WTC11 (cell line): ENCODE measurements around the gene RAMP1.

ENCODE experiments used
- CTCF ChIP-seq: fragments of 200-600 bp; IDR thresholded peaks from 2 replicates; pipeline ENCODE4 v1.8.0; 2022; ENCODE audit warnings: antibody characterized with exemption
- FOXJ3 ChIP-seq: sonication (generic); formaldehyde crosslinking; IDR thresholded peaks from 2 replicates; pipeline ENCODE4 v1.9.0; 2021; ENCODE audit warnings: missing genetic modification reagents, mild to moderate bottlenecking, borderline replicate concordance
- IRF2 ChIP-seq: sonication (generic); formaldehyde crosslinking; IDR thresholded peaks from 2 replicates; pipeline ENCODE4 v1.8.0; 2022; ENCODE audit warnings: low read depth, missing genetic modification reagents, borderline replicate concordance

- TF ChIP-seq FOXJ3 = no peak
- no peak for TF ChIP-seq IRF2
- no peak for TF ChIP-seq CTCF
Measured at GRCh38 chr2:237941239-237941638, 81.8 kb downstream of the RAMP1 start.
